Prostate gland (tissue), 2 donors: ENCODE data around the gene TOM1. TPM values are rescaled to one million over a fixed set of nuclear protein-coding genes. Genes with fewer than 3 reads are reported as not detected.

Source experiments
- DNase-seq: peaks from one replicate; pipeline ENCODE4 v3.0.0-alpha.2; 2019; ENCODE audit warnings: low spot score
- H3K27ac ChIP-seq, 2 donors: fragments of 200-600 bp; sonication (generic); 2 replicates each; pipeline ENCODE4 v1.5.1; 2017 to 2019
- H3K27me3 ChIP-seq: fragments of 200-600 bp; sonication (generic); replicated peaks from 2 replicates; pipeline ENCODE4 v1.5.1; 2019; ENCODE audit not compliant: insufficient read depth
- H3K36me3 ChIP-seq, 2 donors: fragments of 200-600 bp; sonication (generic); 1 replicate in 1 of 2; 2 replicates in 1 of 2; pipeline versions ENCODE4 v1.5.1 to v1.8.1; 2017 to 2019
- H3K4me1 ChIP-seq: fragments of 200-600 bp; sonication (generic); replicated peaks from 2 replicates; pipeline ENCODE4 v1.5.1; 2019
- H3K4me3 ChIP-seq, 2 donors: fragments of 200-600 bp; sonication (generic); 2 replicates each; pipeline ENCODE4 v1.5.1; 2017 to 2019
- H3K9me3 ChIP-seq: fragments of 200-600 bp; sonication (generic); 2 replicates; pipeline ENCODE4 v1.5.1; 2017
- CTCF ChIP-seq, 4 experiments: fragments of 200-600 bp in 2 of 4; fragments of 450-650 bp in 2 of 4; sonication (generic) in 2 of 4; IDR thresholded peaks; 1 replicate in 3 of 4; 2 replicates in 1 of 4; pipeline ENCODE4 v1.5.1; 2016 to 2019; ENCODE audit warnings: antibody characterized with exemption in 4 of 4, mild to moderate bottlenecking in 2 of 4, moderate library complexity in 2 of 4
- POLR2A ChIP-seq: fragments of 450-650 bp; IDR thresholded peaks from one replicate; pipeline ENCODE4 v1.6.1; 2016; ENCODE audit warnings: antibody characterized with exemption, mild to moderate bottlenecking
- POLR2AphosphoS5 ChIP-seq: sonication (generic); formaldehyde crosslinking; IDR thresholded peaks from one replicate; pipeline ENCODE4 v1.6.1; 2017; ENCODE audit warnings: antibody characterized with exemption
- WGBS: methylation state at CpG from one replicate; pipeline ENCODE4 v1.1.5; 2018; 5-methylcytosine and 5-hydroxymethylcytosine counted together
- intact Hi-C: fragments of 100-400 bp; cut with DNase I; formaldehyde crosslinking; loops from one replicate; pipeline ENCODE4 v1.14.2; 2022
- total RNA-seq, 2 donors: library from RNA; depleted of rRNA; stranded (reverse); fragments of >200 nt; gene quantifications; one replicate each; pipeline ENCODE4 v1.1.0, GENCODE V29; 2016

TOM1 gene
- total RNA-seq, 2 donors from 2014 or later, result 65.6 to 68.6 TPM

DNA sequence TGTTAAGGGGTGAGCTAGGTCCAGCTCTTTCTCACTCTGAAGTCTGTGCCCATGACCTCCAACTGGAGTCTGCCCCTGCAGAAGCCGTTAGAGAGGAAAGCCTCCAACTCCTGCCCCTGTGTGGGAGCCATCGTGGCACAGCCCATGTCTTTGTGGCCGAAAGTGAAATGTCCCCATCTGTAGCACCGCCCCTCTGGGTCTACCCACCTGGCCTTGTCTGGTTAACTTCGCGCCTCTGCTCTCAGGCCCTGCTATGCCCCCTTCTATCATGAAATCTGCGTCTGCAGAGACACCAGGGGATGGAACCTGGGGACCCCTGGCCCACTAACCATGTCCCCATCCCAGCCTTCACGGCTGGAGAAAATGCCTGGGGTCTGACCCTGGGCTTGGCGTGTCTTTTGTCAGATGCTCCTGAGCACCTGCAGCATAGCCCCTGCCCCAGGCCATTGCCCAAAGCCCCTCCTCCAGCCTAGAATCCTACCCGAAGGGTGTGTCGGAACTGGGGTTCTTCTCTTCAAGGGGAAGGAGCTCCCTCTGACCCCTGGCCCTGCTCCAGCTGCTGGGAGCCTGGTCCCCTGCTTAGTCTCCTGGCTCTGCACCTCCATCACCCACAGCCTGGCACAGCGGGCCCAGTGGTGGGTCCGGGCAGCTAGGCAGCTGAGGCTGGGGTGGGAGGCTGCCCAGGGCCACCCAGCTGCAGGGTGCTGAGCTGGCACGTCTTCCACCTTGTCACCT lies 45.4 kb downstream of the TOM1 start:
- no peak overlapping the region for H3K4me3 ChIP-seq
- no peaks in the 10 kb centered on the region for H3K27me3 ChIP-seq
- intact Hi-C loops, result no loop called here
- no peak overlapping the region for H3K27ac ChIP-seq
- 88% methylated on average over 14 of the region's 14 CpGs for WGBS
- no peaks in the 10 kb centered on the region for H3K4me1 ChIP-seq
- peaks cover 0 to 9% of the 10 kb centered on the region in 2 donors for H3K36me3 ChIP-seq
- no peaks in the 10 kb centered on the region for H3K9me3 ChIP-seq
- TF ChIP-seq CTCF (IDR thresholded peaks at IDR 0.05) (no peak), POLR2A (no peak), POLR2AphosphoS5 (no peak)
- no peak for DNase-seq

DNA sequence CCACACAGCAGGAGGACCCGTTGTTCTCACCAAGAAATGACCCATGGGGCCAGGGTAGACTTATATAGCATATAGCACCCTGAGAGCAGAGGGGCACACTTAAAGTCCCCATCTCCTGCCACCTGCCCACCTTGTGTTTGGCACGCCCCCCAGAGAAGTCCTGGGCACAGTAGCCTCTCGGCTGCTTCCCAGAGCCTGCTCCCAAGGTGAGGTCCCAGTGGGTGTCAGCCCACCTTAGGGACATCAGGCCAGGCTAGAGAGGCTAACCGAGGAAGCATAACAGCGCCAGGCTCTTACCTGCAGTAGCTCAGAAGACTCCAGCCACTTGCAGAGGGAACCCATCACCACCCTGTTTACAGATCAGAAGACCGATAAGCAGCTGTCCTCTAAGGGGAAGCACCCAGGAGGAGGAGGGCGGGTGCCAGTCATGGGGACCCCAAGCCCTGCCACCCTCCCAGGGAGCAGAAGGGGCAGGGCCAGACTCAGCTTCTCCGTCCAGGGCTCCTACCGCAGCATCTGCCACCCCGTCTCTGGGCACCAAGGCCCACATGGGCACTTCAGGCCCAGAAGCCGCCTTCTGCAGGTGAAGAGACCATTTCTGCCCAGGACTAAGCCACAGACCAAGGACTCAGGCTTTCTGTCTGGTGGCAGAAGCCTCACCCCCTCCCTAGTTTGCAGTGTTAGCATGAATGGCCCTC lies 46.3 kb downstream of the TOM1 start:
- no peaks in the 10 kb centered on the region for H3K9me3 ChIP-seq
- intact Hi-C loops, result no loop called here
- no peak overlapping the region for H3K27ac ChIP-seq
- H3K4me3 ChIP-seq, result no peak overlapping the region
- 89% methylated on average over 11 of the region's 11 CpGs for WGBS
- DNase-seq, result no peak
- no peaks in the 10 kb centered on the region for H3K27me3 ChIP-seq
- TF ChIP-seq CTCF (IDR thresholded peaks at IDR 0.05) (no peak), POLR2A (no peak), POLR2AphosphoS5 (no peak)
- H3K36me3 ChIP-seq, result peaks cover 0 to 3% of the 10 kb centered on the region in 2 donors
- no peaks in the 10 kb centered on the region for H3K4me1 ChIP-seq

DNA sequence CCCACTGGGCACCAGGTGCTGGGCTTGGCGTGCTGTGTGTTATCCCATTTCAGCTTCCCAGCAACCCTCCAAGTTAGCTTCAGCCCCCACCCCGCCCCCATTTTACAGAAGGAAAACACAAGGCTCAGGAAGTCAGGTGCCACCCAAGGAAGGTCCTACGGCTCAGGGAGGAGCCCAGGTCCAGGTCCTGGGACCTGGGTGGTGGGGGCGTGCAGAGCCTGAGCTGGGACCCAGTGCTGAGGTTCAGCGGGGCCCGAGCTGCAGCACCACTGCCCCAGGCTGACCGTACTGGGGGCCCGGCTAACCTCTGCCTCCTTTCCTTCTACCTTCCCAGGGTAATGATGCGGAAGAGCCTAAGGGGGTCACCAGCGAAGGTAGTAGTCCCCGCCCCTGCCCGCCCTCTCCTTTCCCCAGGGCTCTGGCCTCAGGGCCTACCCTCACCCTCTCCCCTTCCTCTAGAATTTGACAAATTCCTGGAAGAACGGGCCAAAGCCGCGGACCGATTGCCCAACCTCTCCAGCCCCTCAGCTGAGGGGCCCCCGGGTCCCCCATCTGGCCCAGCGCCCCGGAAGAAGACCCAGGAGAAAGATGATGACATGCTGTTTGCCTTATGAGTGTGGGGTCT lies 47.0 kb downstream of the TOM1 start:
- Histone ChIP-seq H3K36me3 (no peaks in the 10 kb centered on the region), H3K9me3 (no peaks in the 10 kb centered on the region), H3K4me3 (no peak overlapping the region), H3K4me1 (peaks cover 4% of the 10 kb centered on the region), H3K27me3 (no peaks in the 10 kb centered on the region), H3K27ac (no peak overlapping the region)
- DNase-seq, result no peak
- no peak for TF ChIP-seq CTCF (IDR thresholded peaks at IDR 0.05)
- TF ChIP-seq POLR2A, result no peak
- no peak for TF ChIP-seq POLR2AphosphoS5
- intact Hi-C loops, result no loop called here
- 87% methylated on average over 19 of the region's 19 CpGs for WGBS

- intact Hi-C loops, result no loop called here
- Histone ChIP-seq H3K27ac (no peak overlapping the region), H3K9me3 (no peaks in the 10 kb centered on the region), H3K4me3 (no peak overlapping the region), H3K36me3 (no peaks in the 10 kb centered on the region), H3K27me3 (no peaks in the 10 kb centered on the region), H3K4me1 (peaks cover 4% of the 10 kb centered on the region)
- TF ChIP-seq POLR2A (no peak), CTCF (IDR thresholded peaks at IDR 0.05) (no peak), POLR2AphosphoS5 (no peak)
- DNase-seq, result no peak
- WGBS, result 87% methylated on average over 9 of the region's 10 CpGs
Measured at GRCh38 chr22:35347462-35347861, 47.8 kb downstream of the TOM1 start.
